ENCODE measurements around the gene ZNF771.
A peak's percentile ranks its signal among the peaks of the same experiment; 100 is the strongest.

Gene ZNF771

DNA sequence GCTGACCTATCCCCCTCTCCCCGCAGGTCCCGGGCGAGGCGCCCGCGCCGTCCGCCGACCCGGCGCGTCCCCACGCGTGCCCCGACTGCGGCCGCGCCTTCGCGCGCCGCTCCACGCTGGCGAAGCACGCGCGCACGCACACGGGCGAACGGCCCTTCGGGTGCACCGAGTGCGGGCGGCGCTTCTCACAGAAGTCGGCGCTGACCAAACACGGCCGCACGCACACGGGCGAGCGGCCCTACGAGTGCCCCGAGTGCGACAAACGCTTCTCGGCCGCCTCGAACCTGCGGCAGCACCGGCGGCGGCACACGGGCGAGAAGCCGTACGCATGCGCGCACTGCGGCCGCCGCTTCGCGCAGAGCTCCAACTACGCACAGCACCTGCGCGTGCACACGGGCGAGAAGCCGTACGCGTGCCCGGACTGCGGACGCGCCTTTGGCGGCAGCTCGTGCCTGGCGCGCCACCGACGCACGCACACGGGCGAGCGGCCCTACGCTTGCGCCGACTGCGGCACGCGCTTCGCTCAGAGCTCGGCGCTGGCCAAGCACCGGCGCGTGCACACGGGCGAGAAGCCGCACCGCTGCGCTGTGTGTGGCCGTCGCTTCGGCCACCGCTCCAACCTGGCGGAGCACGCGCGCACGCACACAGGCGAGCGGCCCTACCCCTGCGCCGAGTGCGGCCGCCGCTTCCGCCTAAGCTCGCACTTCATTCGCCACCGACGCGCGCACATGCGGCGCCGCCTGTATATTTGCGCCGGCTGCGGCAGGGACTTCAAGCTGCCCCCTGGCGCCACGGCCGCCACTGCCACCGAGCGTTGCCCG, 10.3 kb downstream of the ZNF771 start:
- peak overlapping the region; percentile 74 for H3K4me2 ChIP-seq (ENCODE audit: low read length, poor library complexity, severe bottlenecking)
- no peaks in the 10 kb centered on the region for H3K9me3 ChIP-seq (ENCODE audit: control insufficient read depth, low read length)
- H3K79me1 ChIP-seq (replicated peaks; ENCODE audit: low read length, poor library complexity, severe bottlenecking), result peaks cover 16% of the 10 kb centered on the region
- no peak overlapping the region for H2BK5ac ChIP-seq (ENCODE audit: low read depth, low read length, poor library complexity, severe bottlenecking)
- H3K23ac ChIP-seq (ENCODE audit: low read length in 2 of 2), result peak overlapping the region; percentile 21 to 23
- H4K8ac ChIP-seq (ENCODE audit: low read length), result peak overlapping the region; percentile 84
- peak overlapping the region; percentile 63 for H2BK15ac ChIP-seq (ENCODE audit: low read depth, poor library complexity, severe bottlenecking)
- H2AK5ac ChIP-seq (ENCODE audit: low read length, severe bottlenecking), result no peak overlapping the region
- H3K36me3 ChIP-seq (ENCODE audit: control insufficient read depth in 1 of 2, insufficient read depth in 2 of 2, low read depth in 1 of 2, low read length in 2 of 2), result peaks cover 25 to 39% of the 10 kb centered on the region in 2 experiments
- H2BK12ac ChIP-seq (ENCODE audit: low read length in 2 of 2), result peak overlapping the region in 1 of 2 experiments; percentile 48
- peak overlapping the region; percentile 71 to 83 for H3K18ac ChIP-seq (ENCODE audit: low read depth in 1 of 2, low read length in 2 of 2)
- H3K14ac ChIP-seq (ENCODE audit: low read length in 2 of 2), result peak overlapping the region in 1 of 2 experiments; percentile 82
- 4% methylated on average over 112 of the region's 140 CpGs for WGBS
- H3K27me3 ChIP-seq (ENCODE audit: control insufficient read depth in 1 of 2, insufficient read depth in 1 of 2, low read length in 2 of 2), result no peaks in the 10 kb centered on the region
- no peak overlapping the region for H2BK120ac ChIP-seq (ENCODE audit: low read depth, low read length)
- DNase-seq, result peak; percentile 88
- no peak overlapping the region for H3K27ac ChIP-seq (ENCODE audit: low read length, poor library complexity, severe bottlenecking)
- peak overlapping the region; percentile 46 for H2AFZ ChIP-seq (ENCODE audit: low read depth, low read length)
- peak overlapping the region; percentile 72 for H4K91ac ChIP-seq (ENCODE audit: low read length)
- H3K4me3 ChIP-seq (ENCODE audit: insufficient read depth in 1 of 2, low read depth in 1 of 2, low read length in 2 of 2), result peak overlapping the region; percentile 60 to 74
- H3K4me1 ChIP-seq (ENCODE audit: control insufficient read depth, insufficient read depth, low read depth, low read length), result peaks cover 15% of the 10 kb centered on the region
- H3K4ac ChIP-seq (ENCODE audit: low read depth in 1 of 2, low read length in 2 of 2), result peak overlapping the region in 1 of 2 experiments; percentile 53
- H3K9ac ChIP-seq (ENCODE audit: low read length), result peak overlapping the region; percentile 70

DNA sequence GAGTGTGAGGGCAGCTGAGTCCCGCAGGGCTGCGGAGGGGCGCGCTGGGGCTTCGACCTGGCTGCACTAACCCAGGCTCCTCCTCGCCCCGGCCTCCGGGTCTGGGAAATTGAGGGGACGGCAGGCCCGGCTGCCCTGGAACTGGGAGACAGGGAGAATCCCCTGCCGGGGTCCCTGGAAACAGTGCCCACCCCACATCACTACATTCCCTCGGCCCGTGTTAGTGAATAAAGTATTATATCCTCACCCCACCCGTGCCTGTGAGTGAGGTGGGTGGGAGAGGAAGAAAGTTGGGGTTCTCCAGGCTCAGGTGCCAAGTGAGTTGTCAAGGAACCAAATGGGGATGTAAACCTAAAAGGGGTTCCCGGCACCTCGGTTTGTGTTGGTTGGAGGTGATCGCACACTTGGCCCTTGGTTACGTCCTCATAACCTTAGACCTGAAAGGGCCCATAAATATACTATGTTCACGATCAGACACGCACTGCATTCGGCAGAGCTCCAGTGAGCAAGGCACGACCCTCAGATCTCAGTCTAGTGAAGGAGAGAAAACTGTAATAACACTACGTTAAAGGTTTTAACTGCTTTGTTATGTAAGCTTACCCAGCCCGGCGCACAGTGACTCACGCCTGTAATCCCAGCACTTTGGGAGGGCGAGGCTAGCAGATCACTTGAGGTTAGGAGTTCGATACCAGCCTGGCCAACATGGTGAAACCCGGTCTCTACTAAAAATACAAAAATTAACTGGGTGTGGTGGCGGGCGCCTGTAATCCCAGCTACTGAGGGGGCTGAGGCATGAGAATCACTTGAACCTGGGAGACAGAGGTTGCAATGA, 11.2 kb downstream of the ZNF771 start:
- H2AFZ ChIP-seq (ENCODE audit: low read depth, low read length), result peak overlapping the region; percentile 46
- peak overlapping the region; percentile 74 for H3K4me2 ChIP-seq (ENCODE audit: low read length, poor library complexity, severe bottlenecking)
- no peak overlapping the region for H3K14ac ChIP-seq (ENCODE audit: low read length in 2 of 2)
- H2BK5ac ChIP-seq (ENCODE audit: low read depth, low read length, poor library complexity, severe bottlenecking), result no peak overlapping the region
- peak overlapping the region; percentile 60 to 74 for H3K4me3 ChIP-seq (ENCODE audit: insufficient read depth in 1 of 2, low read depth in 1 of 2, low read length in 2 of 2)
- peaks cover 15% of the 10 kb centered on the region for H3K79me1 ChIP-seq (replicated peaks; ENCODE audit: low read length, poor library complexity, severe bottlenecking)
- 73% methylated on average over 23 of the region's 31 CpGs for WGBS
- H2BK12ac ChIP-seq (ENCODE audit: low read length in 2 of 2), result no peak overlapping the region
- no peak overlapping the region for H3K27ac ChIP-seq (ENCODE audit: low read length, poor library complexity, severe bottlenecking)
- no peaks in the 10 kb centered on the region for H3K9me3 ChIP-seq (ENCODE audit: control insufficient read depth, low read length)
- H3K23ac ChIP-seq (ENCODE audit: low read length in 2 of 2), result peak overlapping the region in 1 of 2 experiments; percentile 23
- H2BK15ac ChIP-seq (ENCODE audit: low read depth, poor library complexity, severe bottlenecking), result no peak overlapping the region
- H2BK120ac ChIP-seq (ENCODE audit: low read depth, low read length), result peak overlapping the region; percentile 27
- H3K27me3 ChIP-seq (ENCODE audit: control insufficient read depth in 1 of 2, insufficient read depth in 1 of 2, low read length in 2 of 2), result no peaks in the 10 kb centered on the region
- H3K36me3 ChIP-seq (ENCODE audit: control insufficient read depth in 1 of 2, insufficient read depth in 2 of 2, low read depth in 1 of 2, low read length in 2 of 2), result peaks cover 30 to 37% of the 10 kb centered on the region in 2 experiments
- peak overlapping the region; percentile 70 for H3K9ac ChIP-seq (ENCODE audit: low read length)
- no peak overlapping the region for H3K4ac ChIP-seq (ENCODE audit: low read depth in 1 of 2, low read length in 2 of 2)
- peak overlapping the region; percentile 19 to 83 for H3K18ac ChIP-seq (ENCODE audit: low read depth in 1 of 2, low read length in 2 of 2)
- H2AK5ac ChIP-seq (ENCODE audit: low read length, severe bottlenecking), result no peak overlapping the region
- H3K4me1 ChIP-seq (ENCODE audit: control insufficient read depth, insufficient read depth, low read depth, low read length), result peaks cover 13% of the 10 kb centered on the region
- peak overlapping the region; percentile 59 for H4K91ac ChIP-seq (ENCODE audit: low read length)
- H4K8ac ChIP-seq (ENCODE audit: low read length), result no peak overlapping the region
- DNase-seq, result no peak

- Histone ChIP-seq H3K23ac (ENCODE audit: low read length in 2 of 2) (no peak overlapping the region), H3K4me3 (ENCODE audit: insufficient read depth in 1 of 2, low read depth in 1 of 2, low read length in 2 of 2) (no peak overlapping the region), H3K18ac (ENCODE audit: low read depth in 1 of 2, low read length in 2 of 2) (no peak overlapping the region), H4K8ac (ENCODE audit: low read length) (no peak overlapping the region), H2BK5ac (ENCODE audit: low read depth, low read length, poor library complexity, severe bottlenecking) (no peak overlapping the region), H2BK12ac (ENCODE audit: low read length in 2 of 2) (no peak overlapping the region), H3K9ac (ENCODE audit: low read length) (no peak overlapping the region), H3K79me1 (replicated peaks; ENCODE audit: low read length, poor library complexity, severe bottlenecking) (peaks cover 26% of the 10 kb centered on the region), H4K91ac (ENCODE audit: low read length) (no peak overlapping the region), H3K4ac (ENCODE audit: low read depth in 1 of 2, low read length in 2 of 2) (no peak overlapping the region), H3K4me1 (ENCODE audit: control insufficient read depth, insufficient read depth, low read depth, low read length) (peaks cover 11% of the 10 kb centered on the region), H2BK15ac (ENCODE audit: low read depth, poor library complexity, severe bottlenecking) (no peak overlapping the region), H2AFZ (ENCODE audit: low read depth, low read length) (no peak overlapping the region), H3K14ac (ENCODE audit: low read length in 2 of 2) (no peak overlapping the region), H3K27me3 (ENCODE audit: control insufficient read depth in 1 of 2, insufficient read depth in 1 of 2, low read length in 2 of 2) (no peaks in the 10 kb centered on the region), H3K27ac (ENCODE audit: low read length, poor library complexity, severe bottlenecking) (no peak overlapping the region), H2AK5ac (ENCODE audit: low read length, severe bottlenecking) (no peak overlapping the region), H3K9me3 (ENCODE audit: control insufficient read depth, low read length) (no peaks in the 10 kb centered on the region), H3K36me3 (ENCODE audit: control insufficient read depth in 1 of 2, insufficient read depth in 2 of 2, low read depth in 1 of 2, low read length in 2 of 2) (peaks cover 39 to 47% of the 10 kb centered on the region in 2 experiments), H2BK120ac (ENCODE audit: low read depth, low read length) (no peak overlapping the region), H3K4me2 (ENCODE audit: low read length, poor library complexity, severe bottlenecking) (no peak overlapping the region)
- no peak for DNase-seq
- 96% methylated on average over 5 of the region's 5 CpGs for WGBS
Observed at GRCh38 chr16:30421010-30421409, 13.6 kb downstream of the ZNF771 start.

DNA sequence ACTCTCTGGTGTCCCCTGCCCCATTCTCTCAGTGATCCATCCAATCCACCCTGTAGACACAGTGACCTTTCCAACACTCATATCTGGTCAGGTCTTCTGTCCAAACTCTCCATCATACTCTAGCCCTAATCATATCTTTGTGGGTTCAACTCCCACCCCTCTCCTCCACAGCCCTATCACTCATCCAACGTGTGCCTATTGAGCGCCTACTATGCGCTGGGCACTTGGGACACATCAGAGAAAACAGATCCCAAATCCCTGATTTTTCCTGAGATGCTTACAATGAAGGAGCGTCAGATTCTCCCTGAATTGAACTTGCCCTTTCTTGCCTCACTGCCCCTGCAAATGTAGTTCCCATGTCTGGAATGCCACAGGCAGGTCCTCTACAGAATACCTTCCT, 20.6 kb downstream of the ZNF771 start:
- no peak overlapping the region for H2BK120ac ChIP-seq (ENCODE audit: low read depth, low read length)
- no peak overlapping the region for H2AFZ ChIP-seq (ENCODE audit: low read depth, low read length)
- no peak overlapping the region for H3K4ac ChIP-seq (ENCODE audit: low read depth in 1 of 2, low read length in 2 of 2)
- H3K27ac ChIP-seq (ENCODE audit: low read length, poor library complexity, severe bottlenecking), result no peak overlapping the region
- no peaks in the 10 kb centered on the region for H3K27me3 ChIP-seq (ENCODE audit: control insufficient read depth in 1 of 2, insufficient read depth in 1 of 2, low read length in 2 of 2)
- no peak overlapping the region for H3K23ac ChIP-seq (ENCODE audit: low read length in 2 of 2)
- no peak overlapping the region for H3K18ac ChIP-seq (ENCODE audit: low read depth in 1 of 2, low read length in 2 of 2)
- WGBS, result over 99% methylated on average over 4 of the region's 4 CpGs
- no peak overlapping the region for H3K4me3 ChIP-seq (ENCODE audit: insufficient read depth in 1 of 2, low read depth in 1 of 2, low read length in 2 of 2)
- no peak overlapping the region for H4K8ac ChIP-seq (ENCODE audit: low read length)
- H3K14ac ChIP-seq (ENCODE audit: low read length in 2 of 2), result no peak overlapping the region
- no peak for DNase-seq
- H3K79me1 ChIP-seq (replicated peaks; ENCODE audit: low read length, poor library complexity, severe bottlenecking), result peaks cover 30% of the 10 kb centered on the region
- no peak overlapping the region for H2BK15ac ChIP-seq (ENCODE audit: low read depth, poor library complexity, severe bottlenecking)
- H3K4me2 ChIP-seq (ENCODE audit: low read length, poor library complexity, severe bottlenecking), result no peak overlapping the region
- H2BK5ac ChIP-seq (ENCODE audit: low read depth, low read length, poor library complexity, severe bottlenecking), result no peak overlapping the region
- peaks cover 10% of the 10 kb centered on the region for H3K4me1 ChIP-seq (ENCODE audit: control insufficient read depth, insufficient read depth, low read depth, low read length)
- peaks cover 29 to 34% of the 10 kb centered on the region in 2 experiments for H3K36me3 ChIP-seq (ENCODE audit: control insufficient read depth in 1 of 2, insufficient read depth in 2 of 2, low read depth in 1 of 2, low read length in 2 of 2)
- H3K9ac ChIP-seq (ENCODE audit: low read length), result no peak overlapping the region
- no peaks in the 10 kb centered on the region for H3K9me3 ChIP-seq (ENCODE audit: control insufficient read depth, low read length)
- H4K91ac ChIP-seq (ENCODE audit: low read length), result no peak overlapping the region
- no peak overlapping the region for H2AK5ac ChIP-seq (ENCODE audit: low read length, severe bottlenecking)
- H2BK12ac ChIP-seq (ENCODE audit: low read length in 2 of 2), result no peak overlapping the region
